Measurements from ENCODE around the gene RNF126.
"Not testable (repeated sequence)": the region's sequence is repeated elsewhere in the genome, so short reads cannot be mapped to it uniquely, and the experiment has no call there.

The RNF126 gene

GRCh38 chr19:624433-625109 is 38.4 kb downstream of the RNF126 start:
- TF ChIP-seq, protein P1, sequence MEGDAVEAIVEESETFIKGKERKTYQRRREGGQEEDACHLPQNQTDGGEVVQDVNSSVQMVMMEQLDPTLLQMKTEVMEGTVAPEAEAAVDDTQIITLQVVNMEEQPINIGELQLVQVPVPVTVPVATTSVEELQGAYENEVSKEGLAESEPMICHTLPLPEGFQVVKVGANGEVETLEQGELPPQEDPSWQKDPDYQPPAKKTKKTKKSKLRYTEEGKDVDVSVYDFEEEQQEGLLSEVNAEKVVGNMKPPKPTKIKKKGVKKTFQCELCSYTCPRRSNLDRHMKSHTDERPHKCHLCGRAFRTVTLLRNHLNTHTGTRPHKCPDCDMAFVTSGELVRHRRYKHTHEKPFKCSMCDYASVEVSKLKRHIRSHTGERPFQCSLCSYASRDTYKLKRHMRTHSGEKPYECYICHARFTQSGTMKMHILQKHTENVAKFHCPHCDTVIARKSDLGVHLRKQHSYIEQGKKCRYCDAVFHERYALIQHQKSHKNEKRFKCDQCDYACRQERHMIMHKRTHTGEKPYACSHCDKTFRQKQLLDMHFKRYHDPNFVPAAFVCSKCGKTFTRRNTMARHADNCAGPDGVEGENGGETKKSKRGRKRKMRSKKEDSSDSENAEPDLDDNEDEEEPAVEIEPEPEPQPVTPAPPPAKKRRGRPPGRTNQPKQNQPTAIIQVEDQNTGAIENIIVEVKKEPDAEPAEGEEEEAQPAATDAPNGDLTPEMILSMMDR (IDR thresholded peaks at IDR 0.05; ENCODE audit: insufficient read depth, missing control alignments), result no peak

DNA sequence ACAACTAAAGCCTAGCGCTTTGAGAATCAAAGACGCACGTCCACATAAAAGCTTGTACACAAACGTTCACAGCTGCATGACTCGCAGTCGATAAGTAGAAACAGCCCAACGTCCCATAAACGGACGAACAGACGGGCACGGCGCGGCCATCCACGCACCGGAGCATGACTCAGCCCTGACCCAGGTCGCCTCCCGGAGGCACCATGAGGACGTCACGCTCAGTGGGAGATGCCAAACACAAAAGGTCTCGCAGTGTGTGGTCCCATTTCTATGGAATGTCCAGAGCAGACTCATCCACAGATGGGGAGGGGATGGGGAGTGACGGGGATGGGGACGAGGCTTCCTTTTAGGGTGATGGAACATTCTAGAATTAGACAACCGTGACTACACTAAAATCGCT is 39.0 kb downstream of the RNF126 start:
- FAIRE-seq (no peak), DNase-seq (ENCODE audit: insufficient read length, low spot score) (no peak)
- TF ChIP-seq, protein P1 (IDR thresholded peaks at IDR 0.05; ENCODE audit: insufficient read depth, missing control alignments), result no peak

More at GRCh38 chr19:624433-625109, 38.4 kb downstream of the RNF126 start:
- DNase-seq (ENCODE audit: insufficient read length, low spot score) (no peak), FAIRE-seq (no peak)

GRCh38 chr19:623175-623916 is 39.7 kb downstream of the RNF126 start:
- FAIRE-seq (no peak), DNase-seq (ENCODE audit: insufficient read length, low spot score) (no peak)
- TF ChIP-seq, protein P1 (IDR thresholded peaks at IDR 0.05; ENCODE audit: insufficient read depth, missing control alignments), result no peak

DNA sequence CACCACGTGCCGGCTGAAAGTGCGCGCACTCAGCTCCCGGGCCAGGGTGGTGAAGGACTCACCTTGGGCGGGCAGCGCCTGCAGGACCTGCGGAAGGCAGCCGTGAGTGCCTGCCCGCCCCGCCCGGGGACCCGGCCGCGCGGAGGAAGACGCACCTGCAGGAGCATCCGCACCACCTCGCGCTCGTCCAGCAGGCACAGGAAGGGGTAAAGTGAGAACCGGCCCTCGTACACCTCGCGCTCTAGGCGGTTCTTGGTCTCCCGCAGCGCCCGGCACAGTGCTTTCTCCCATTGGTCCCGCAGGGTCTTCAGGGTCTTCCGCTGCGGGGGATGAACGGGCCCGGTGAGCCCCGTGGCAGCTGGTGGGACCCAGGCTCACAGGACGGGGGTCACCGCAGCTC is 40.3 kb downstream of the RNF126 start:
- TF ChIP-seq, protein P1 (IDR thresholded peaks at IDR 0.05; ENCODE audit: insufficient read depth, missing control alignments), result no peak
- DNase-seq (ENCODE audit: insufficient read length, low spot score) (no peak), FAIRE-seq (no peak)

- DNase-seq (ENCODE audit: insufficient read length, low spot score) (no peak), FAIRE-seq (no peak)
- TF ChIP-seq, protein P1 (IDR thresholded peaks at IDR 0.05; ENCODE audit: insufficient read depth, missing control alignments), result no peak
Measured at GRCh38 chr19:621819-622218, 41.2 kb downstream of the RNF126 start.

DNA sequence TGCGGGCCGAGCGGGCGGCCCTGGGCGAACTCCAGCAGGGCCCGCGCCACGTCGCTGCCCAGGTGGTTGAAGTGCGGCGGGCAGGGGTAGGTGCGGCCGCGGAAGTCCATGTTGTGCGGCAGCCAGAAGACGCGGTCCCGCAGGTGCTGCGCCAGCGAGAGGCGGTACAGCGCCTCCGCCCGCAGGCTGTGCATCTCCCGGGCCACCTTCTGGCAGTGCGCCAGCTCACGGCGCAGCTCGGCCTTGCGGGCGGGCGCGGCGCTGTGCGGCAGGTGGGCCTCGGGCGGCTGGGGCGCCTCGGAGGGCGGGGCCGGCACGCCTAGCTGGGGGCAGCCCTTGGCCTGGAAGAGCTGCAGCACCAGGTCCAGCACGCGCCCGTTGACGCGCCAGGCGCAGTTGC is 41.8 kb downstream of the RNF126 start:
- not testable (repeated sequence) for DNase-seq (ENCODE audit: insufficient read length, low spot score); FAIRE-seq

DNA sequence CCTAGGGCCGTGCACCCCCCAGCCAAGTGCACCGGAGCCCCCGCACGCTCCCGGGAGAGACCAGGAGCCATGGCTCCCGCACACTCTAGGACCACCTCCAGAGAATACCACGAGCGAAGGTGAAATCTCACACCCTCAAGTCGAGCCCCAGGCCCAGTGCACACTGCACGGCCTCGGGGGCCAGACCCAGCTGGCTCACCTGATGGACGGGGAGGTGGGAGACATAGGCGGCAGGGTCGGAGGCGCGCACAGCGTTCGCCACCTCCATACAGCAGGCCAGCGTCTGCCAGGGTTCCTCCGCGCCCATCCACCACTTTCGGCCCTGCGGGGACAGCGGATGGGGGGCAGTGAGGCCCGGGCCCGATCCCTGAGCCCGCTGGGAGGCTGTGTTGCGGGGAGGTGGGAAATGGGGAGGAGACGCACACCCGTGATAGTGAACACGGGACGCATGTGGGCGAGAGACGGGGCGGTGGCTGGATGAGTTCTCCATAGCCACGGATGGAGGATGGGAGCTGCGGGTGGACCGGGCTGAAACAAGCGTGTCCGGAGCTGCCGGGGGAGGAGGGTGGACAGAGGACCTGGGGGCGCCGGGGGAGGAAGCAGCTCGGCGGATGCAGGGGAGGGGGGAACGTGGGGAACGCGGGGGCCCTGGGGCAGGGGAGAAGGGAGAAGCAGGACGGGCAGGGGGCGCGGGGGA is 42.7 kb downstream of the RNF126 start:
- no peak for FAIRE-seq

More for the DNA sequence above, 42.7 kb downstream of the RNF126 start:
- DNase-seq (ENCODE audit: insufficient read length, low spot score), result no peak
- TF ChIP-seq, protein P1 (IDR thresholded peaks at IDR 0.05; ENCODE audit: insufficient read depth, missing control alignments), result no peak
